DOHH2 (cell line): ENCODE measurements around the gene UCMA.

Source experiments
- CTCF ChIP-seq: fragments of 200-600 bp; sonication (generic); IDR thresholded peaks from one replicate; pipeline ENCODE4 v1.5.1; 2014; ENCODE audit warnings: antibody characterized with exemption, mild to moderate bottlenecking, low read depth, low read length; ENCODE audit not compliant: poor library complexity, severe bottlenecking
- EZH2phosphoT487 ChIP-seq: fragments of 200-600 bp; sonication (generic); IDR thresholded peaks from 2 replicates; pipeline ENCODE4 v1.6.1; 2017; ENCODE audit warnings: borderline replicate concordance, mild to moderate bottlenecking, antibody characterized with exemption, low read length, moderate library complexity, mixed read lengths

GRCh38 chr10:13191362-13191761, 42.8 kb downstream of the UCMA start:
- no peak for TF ChIP-seq CTCF
- TF ChIP-seq EZH2phosphoT487, result no peak
